ENCODE measurements around the gene EZH2. TPM values are rescaled to one million over a fixed set of nuclear protein-coding genes. Genes with fewer than 3 reads are reported as not detected.

Gene EZH2
- total and polyA plus RNA-seq, 2 of the 4 experiments (the other 2 are of a cell fraction): 13.1 to 19.8 TPM

DNA sequence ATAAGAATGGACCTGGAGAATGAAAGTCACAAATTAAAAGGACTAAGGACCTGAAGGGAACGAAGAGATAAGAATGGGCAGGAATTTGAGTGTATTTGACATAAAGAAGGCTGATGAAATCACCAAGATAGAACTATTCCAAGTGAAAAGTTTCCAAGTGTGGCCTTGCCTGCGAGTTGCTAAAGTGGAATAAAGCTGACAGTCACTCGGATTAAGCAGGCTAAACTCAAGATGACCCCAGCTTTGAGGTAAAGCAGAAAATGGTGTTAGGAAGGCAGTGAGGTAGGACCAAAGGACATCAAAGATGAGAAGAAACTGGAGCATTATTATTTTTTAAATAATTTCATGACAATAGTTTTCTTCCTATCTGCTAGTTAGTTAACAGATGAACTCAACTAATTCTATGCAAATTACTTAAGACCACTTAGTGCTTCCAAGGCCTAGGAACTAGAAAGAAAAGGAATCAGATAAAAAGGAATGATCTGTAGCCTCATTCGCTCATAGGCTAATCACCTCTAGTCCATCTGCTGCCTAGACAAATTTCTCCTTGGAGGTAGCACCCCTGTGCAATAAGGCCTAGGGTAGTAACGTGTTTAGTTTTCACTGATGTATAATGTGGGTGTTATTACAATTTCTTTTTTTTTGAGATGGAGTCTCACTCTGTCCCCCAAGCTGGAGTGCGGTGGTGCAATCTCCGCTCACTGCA, 34.5 kb downstream of the EZH2 start:
- Histone ChIP-seq H4K5ac (ENCODE audit: low read depth, low read length) (no peak overlapping the region), H3K4ac (ENCODE audit: low read depth, low read length) (no peak overlapping the region), H4K8ac (ENCODE audit: low read depth in 2 of 2, low read length in 2 of 2) (peak overlapping the region in 1 of 2 experiments; percentile 85; a peak in 3 of 4 replicates), H3K18ac (ENCODE audit: low read depth, low read length) (no peak overlapping the region), H3K14ac (replicated peaks; ENCODE audit: low read depth, low read length) (peak overlapping the region; percentile 84), H2AK5ac (ENCODE audit: low read depth, low read length) (no peak overlapping the region), H3K9me3 (ENCODE audit: control insufficient read depth, insufficient read depth, low read length) (no peaks in the 10 kb centered on the region), H2AFZ (replicated peaks; ENCODE audit: low read length, poor library complexity) (no peak overlapping the region), H3K56ac (ENCODE audit: extremely low read depth, insufficient read depth, low read length) (peak overlapping the region; percentile 10; the same call in 1 of the 2 replicates), H2AK9ac (replicated peaks; ENCODE audit: low read depth, low read length, poor library complexity) (no peak overlapping the region), H2BK15ac (ENCODE audit: low read depth, low read length) (no peak overlapping the region), H2BK5ac (ENCODE audit: low read depth, low read length, poor library complexity, severe bottlenecking) (no peak overlapping the region), H2BK20ac (ENCODE audit: low read depth, low read length) (no peak overlapping the region), H3K4me1 (ENCODE audit: control insufficient read depth, insufficient read depth, low read length) (peaks cover 4% of the 10 kb centered on the region; the same call in 1 of the 2 replicates), H3K4me2 (ENCODE audit: low read depth, low read length) (peak overlapping the region; percentile 48; the same call in 1 of the 2 replicates), H3K27ac (ENCODE audit: insufficient read depth, low read length) (0 out of 2 replicates have a peak overlapping the region, but pooled peaks have one; percentile 29), H4K91ac (ENCODE audit: insufficient read depth, low read depth, low read length) (no peak overlapping the region; the same call in 1 of the 2 replicates), H3K36me3 (ENCODE audit: control insufficient read depth, insufficient read depth, low read length) (no peaks in the 10 kb centered on the region), H2BK120ac (ENCODE audit: low read depth, low read length) (no peak overlapping the region), H4K20me1 (ENCODE audit: insufficient read depth, low read length) (peaks cover 11% of the 10 kb centered on the region), H3K9me1 (ENCODE audit: insufficient read depth, low read length) (peaks cover 5% of the 10 kb centered on the region), H3K4me3 (ENCODE audit: insufficient read depth, low read depth, low read length) (no peak overlapping the region), H3K27me3 (ENCODE audit: control insufficient read depth, insufficient read depth, low read length) (no peaks in the 10 kb centered on the region), H3K23ac (ENCODE audit: low read depth, low read length) (peak overlapping the region; percentile 76), H3K9ac (ENCODE audit: low read depth, low read length) (peak overlapping the region; percentile 23; the same call in 1 of the 2 replicates), H3K79me1 (ENCODE audit: low read depth in 1 of 2, low read length in 2 of 2) (peaks cover 25 to 55% of the 10 kb centered on the region in 2 experiments)
- dilution Hi-C loops (cut with HindIII; ENCODE audit: low sequenced_read_pairs, unreplicated experiment): no loop called here
- 0 out of 2 replicates have a peak, but pooled peaks have one; percentile 31 for ATAC-seq (ENCODE audit: low read depth)
- BruUV-seq (replicated peaks): no TSS peak
- ChIA-PET POLR2A (ENCODE audit: unreplicated experiment) (no interaction called here), CTCF (no interaction called here)
- TF ChIP-seq RCOR1 (IDR thresholded peaks at IDR 0.05; ENCODE audit: insufficient replicate concordance, low read length) (no peak), NFE2L2 (IDR thresholded peaks at IDR 0.05; ENCODE audit: low read depth, low read length) (no peak), CEBPB (IDR thresholded peaks at IDR 0.05; ENCODE audit: low read depth, low read length) (no peak), RAD21 (IDR thresholded peaks at IDR 0.05; ENCODE audit: low read length) (no peak), CHD1 (IDR thresholded peaks at IDR 0.05; ENCODE audit: low read depth, low read length) (no peak), MAFK (IDR thresholded peaks at IDR 0.05; ENCODE audit: low read depth, low read length) (no peak), FOS (IDR thresholded peaks at IDR 0.05; ENCODE audit: low read depth, low read length) (no peak), RFX5 (IDR thresholded peaks at IDR 0.05; ENCODE audit: low read depth, low read length) (no peak)
- intact Hi-C loops (cut with micrococcal nuclease): no loop called here
- in situ Hi-C loops (cut with MboI; ENCODE audit: low sequenced_read_pairs): no loop called here
- DNase-seq: no peak
- 0% methylated on average over 1 of the region's 7 CpGs; no CpG with 5 or more reads in 1 of the 2 experiments for WGBS, 2 experiments (ENCODE audit: extremely low coverage in 2 of 2, insufficient read length in 1 of 2)
